SU-DHL-6 (cell line): ENCODE measurements around the gene ITIH5.
"Not testable (repeated sequence)": the region's sequence is repeated elsewhere in the genome, so short reads cannot be mapped to it uniquely, and the experiment has no call there.

Experiments
- H2AFZ ChIP-seq: fragments of 200-600 bp; sonication (generic); 2 replicates; pipeline ENCODE4 v1.6.1; 2014; ENCODE audit warnings: low read depth, mild to moderate bottlenecking, moderate library complexity, mixed read lengths, antibody characterized with exemption, low read length; ENCODE audit not compliant: severe bottlenecking
- H3F3A ChIP-seq: fragments of 200-600 bp; shearing (Covaris generic); 2 replicates; pipeline ENCODE4 v1.6.0; 2016; ENCODE audit warnings: antibody characterized with exemption, mild to moderate bottlenecking; ENCODE audit not compliant: insufficient read depth
- H3K27ac ChIP-seq: fragments of 200-600 bp; sonication (generic); 2 replicates; pipeline ENCODE4 v1.5.1; 2016; ENCODE audit warnings: low read depth, mild to moderate bottlenecking, low read length, moderate library complexity, mixed read lengths
- H3K27me3 ChIP-seq: fragments of 200-600 bp; sonication (generic), shearing (Covaris generic); 2 replicates; pipeline ENCODE4 v1.6.0; 2014; ENCODE audit warnings: mild to moderate bottlenecking, low read length
- H3K36me3 ChIP-seq: fragments of 200-600 bp; sonication (generic); 2 replicates; pipeline ENCODE4 v1.6.1; 2014; ENCODE audit warnings: mild to moderate bottlenecking, low read length, mixed read lengths
- H3K4me2 ChIP-seq: fragments of 300-600, 200-600 bp; shearing (Covaris generic), sonication (generic); 2 replicates; pipeline ENCODE4 v1.6.0; 2014; ENCODE audit warnings: low read length, low read depth, mild to moderate bottlenecking; ENCODE audit not compliant: poor library complexity, severe bottlenecking
- H3K4me3 ChIP-seq: fragments of 200-600 bp; sonication (generic); 2 replicates; pipeline ENCODE4 v1.5.1; 2014; ENCODE audit warnings: antibody characterized with exemption, low read length, mild to moderate bottlenecking, mixed read lengths; ENCODE audit not compliant: insufficient read depth, poor library complexity, severe bottlenecking
- H3K79me2 ChIP-seq: fragments of 200-600 bp; sonication (generic); 2 replicates; pipeline ENCODE4 v1.6.1; 2014; ENCODE audit warnings: mild to moderate bottlenecking, low read length, moderate library complexity; ENCODE audit not compliant: insufficient read depth
- H3K9ac ChIP-seq: fragments of 200-600 bp; sonication (generic); 2 replicates; pipeline ENCODE4 v1.7.0; 2014; ENCODE audit warnings: mild to moderate bottlenecking, low read length
- H3K9me2 ChIP-seq: fragments of 200-600 bp; sonication (generic); replicated peaks from 2 replicates; pipeline ENCODE4 v1.6.1; 2014; ENCODE audit warnings: low read length; ENCODE audit not compliant: insufficient read depth
- H3K9me3 ChIP-seq: fragments of 200-600 bp; sonication (generic); 2 replicates; pipeline ENCODE4 v1.6.1; 2014; ENCODE audit warnings: low read length, mixed read lengths; ENCODE audit not compliant: insufficient read depth
- H4K20me1 ChIP-seq: fragments of 200-600 bp; sonication (generic); 2 replicates; pipeline ENCODE4 v1.6.1; 2014; ENCODE audit warnings: low read depth, mild to moderate bottlenecking, antibody characterized with exemption, low read length, moderate library complexity, mixed read lengths
- EZH2phosphoT487 ChIP-seq: fragments of 200-600 bp; sonication (generic), shearing (Covaris generic); conservative IDR thresholded peaks from 2 replicates; pipeline ENCODE4 v1.6.1; 2018; ENCODE audit warnings: mild to moderate bottlenecking, antibody characterized with exemption, low read length, moderate library complexity, mixed read lengths
- TF ChIP-seq, protein P1 (sequence below): fragments of 200-600 bp; sonication (generic); IDR thresholded peaks from one replicate; pipeline ENCODE4 v1.5.1; 2017; ENCODE audit warnings: antibody characterized with exemption, mild to moderate bottlenecking, low read length, moderate library complexity; ENCODE audit not compliant: insufficient read depth, poor library complexity, severe bottlenecking

Gene ITIH5

GRCh38 chr10:7664707-7665106 lies 2.1 kb downstream of the ITIH5 start:
- Histone ChIP-seq H3K79me2 (no peaks in the 10 kb centered on the region), H4K20me1 (no peaks in the 10 kb centered on the region), H3K4me2 (no peak overlapping the region), H3K9me2 (no peaks in the 10 kb centered on the region), H3K4me3 (no peak overlapping the region), H3K27me3 (no peaks in the 10 kb centered on the region), H2AFZ (no peak overlapping the region), H3K9ac (no peak overlapping the region), H3F3A (no peaks in the 10 kb centered on the region), H3K36me3 (no peaks in the 10 kb centered on the region), H3K27ac (no peak overlapping the region), H3K9me3 (no peaks in the 10 kb centered on the region)
- TF ChIP-seq EZH2phosphoT487, result no peak
- TF ChIP-seq, protein P1, sequence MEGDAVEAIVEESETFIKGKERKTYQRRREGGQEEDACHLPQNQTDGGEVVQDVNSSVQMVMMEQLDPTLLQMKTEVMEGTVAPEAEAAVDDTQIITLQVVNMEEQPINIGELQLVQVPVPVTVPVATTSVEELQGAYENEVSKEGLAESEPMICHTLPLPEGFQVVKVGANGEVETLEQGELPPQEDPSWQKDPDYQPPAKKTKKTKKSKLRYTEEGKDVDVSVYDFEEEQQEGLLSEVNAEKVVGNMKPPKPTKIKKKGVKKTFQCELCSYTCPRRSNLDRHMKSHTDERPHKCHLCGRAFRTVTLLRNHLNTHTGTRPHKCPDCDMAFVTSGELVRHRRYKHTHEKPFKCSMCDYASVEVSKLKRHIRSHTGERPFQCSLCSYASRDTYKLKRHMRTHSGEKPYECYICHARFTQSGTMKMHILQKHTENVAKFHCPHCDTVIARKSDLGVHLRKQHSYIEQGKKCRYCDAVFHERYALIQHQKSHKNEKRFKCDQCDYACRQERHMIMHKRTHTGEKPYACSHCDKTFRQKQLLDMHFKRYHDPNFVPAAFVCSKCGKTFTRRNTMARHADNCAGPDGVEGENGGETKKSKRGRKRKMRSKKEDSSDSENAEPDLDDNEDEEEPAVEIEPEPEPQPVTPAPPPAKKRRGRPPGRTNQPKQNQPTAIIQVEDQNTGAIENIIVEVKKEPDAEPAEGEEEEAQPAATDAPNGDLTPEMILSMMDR, result no peak

DNA sequence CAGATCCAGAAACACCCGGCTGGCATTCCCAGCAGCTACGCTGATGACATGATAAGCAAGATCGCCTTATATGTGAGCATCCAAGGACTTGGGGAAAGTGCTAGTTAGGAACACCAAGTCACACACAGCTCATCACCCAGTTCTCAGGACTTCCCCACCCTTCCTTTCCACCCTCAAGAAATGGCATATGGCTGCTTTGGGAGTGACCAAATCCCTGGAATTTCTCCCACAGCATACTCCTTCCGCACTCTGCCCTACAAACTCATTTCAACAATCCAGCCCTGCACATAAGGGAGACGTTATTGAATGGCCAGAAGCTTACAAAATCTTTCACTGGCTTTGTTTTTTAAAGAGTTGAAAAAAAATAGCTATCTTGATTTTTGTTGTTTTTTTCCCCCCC lies 4.2 kb downstream of the ITIH5 start:
- H3K9me3 ChIP-seq, result no peaks in the 10 kb centered on the region
- TF ChIP-seq EZH2phosphoT487, result no peak
- TF ChIP-seq, protein P1, result no peak

DNA sequence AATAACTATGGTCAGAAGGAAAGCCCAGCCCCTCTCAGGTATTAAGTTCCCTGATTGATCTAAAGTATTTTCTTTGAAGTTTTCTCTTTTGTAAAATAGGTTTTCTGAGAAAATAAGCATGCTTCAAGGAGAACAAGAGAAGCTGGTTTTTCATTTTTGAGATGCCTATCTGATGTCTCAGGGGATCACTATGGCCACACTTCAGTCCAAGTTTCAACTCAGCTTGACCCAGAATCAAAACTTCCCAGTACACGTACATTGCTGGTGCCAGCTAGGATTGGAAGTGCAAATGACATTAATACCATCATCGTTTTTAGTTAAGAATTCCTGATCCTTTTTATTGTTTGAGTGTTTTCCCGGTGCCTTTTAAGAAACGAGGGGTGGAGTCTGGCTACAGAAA lies 7.2 kb downstream of the ITIH5 start:
- Histone ChIP-seq H3K79me2 (no peaks in the 10 kb centered on the region), H3K9ac (no peak overlapping the region), H2AFZ (no peak overlapping the region), H4K20me1 (no peaks in the 10 kb centered on the region), H3K4me3 (no peak overlapping the region), H3K27me3 (no peaks in the 10 kb centered on the region), H3K27ac (no peak overlapping the region), H3K36me3 (no peaks in the 10 kb centered on the region), H3F3A (no peaks in the 10 kb centered on the region), H3K9me2 (no peaks in the 10 kb centered on the region), H3K9me3 (no peaks in the 10 kb centered on the region), H3K4me2 (no peak overlapping the region)
- TF ChIP-seq EZH2phosphoT487, result no peak
- TF ChIP-seq, protein P1, result no peak

More for the DNA sequence above, 4.2 kb downstream of the ITIH5 start:
- Histone ChIP-seq H3K79me2 (no peaks in the 10 kb centered on the region), H3K9ac (no peak overlapping the region), H3K4me2 (no peak overlapping the region), H2AFZ (no peak overlapping the region), H3K9me2 (no peaks in the 10 kb centered on the region), H3K27ac (no peak overlapping the region), H3K4me3 (no peak overlapping the region), H3F3A (no peaks in the 10 kb centered on the region), H4K20me1 (no peaks in the 10 kb centered on the region), H3K36me3 (no peaks in the 10 kb centered on the region), H3K27me3 (no peaks in the 10 kb centered on the region)

DNA sequence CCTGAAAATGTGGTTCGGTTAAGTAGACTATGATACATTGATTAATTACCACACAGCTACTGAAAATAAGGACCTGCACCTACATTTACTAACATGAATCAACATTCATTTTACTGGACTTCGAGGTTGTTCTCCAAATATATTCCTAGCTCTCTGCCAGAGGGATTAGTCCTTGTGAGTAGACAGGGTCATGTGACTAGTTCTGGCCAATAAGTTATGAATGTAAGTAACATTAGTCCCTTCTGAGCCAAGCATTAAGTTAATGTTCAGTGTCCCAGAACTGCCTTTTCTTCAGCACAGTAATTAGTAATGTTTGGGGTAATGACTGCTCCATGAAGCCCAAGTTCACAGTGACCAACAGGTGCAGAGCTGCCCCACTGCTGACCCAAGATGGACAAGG lies 9.2 kb downstream of the ITIH5 start:
- Histone ChIP-seq H3K4me3 (no peak overlapping the region), H3K36me3 (no peaks in the 10 kb centered on the region), H3K4me2 (no peak overlapping the region), H3K27me3 (no peaks in the 10 kb centered on the region), H4K20me1 (no peaks in the 10 kb centered on the region), H2AFZ (no peak overlapping the region), H3K27ac (no peak overlapping the region), H3K9me3 (no peaks in the 10 kb centered on the region), H3F3A (no peaks in the 10 kb centered on the region), H3K9ac (no peak overlapping the region), H3K9me2 (no peaks in the 10 kb centered on the region), H3K79me2 (no peaks in the 10 kb centered on the region)
- no peak for TF ChIP-seq EZH2phosphoT487
- TF ChIP-seq, protein P1, result no peak

GRCh38 chr10:7657079-7657478 lies 9.7 kb downstream of the ITIH5 start:
- not testable (repeated sequence) for H3K4me2 ChIP-seq, H3K4me3 ChIP-seq, H3K27ac ChIP-seq, H3K9me2 ChIP-seq, H3K9ac ChIP-seq, H3F3A ChIP-seq, H4K20me1 ChIP-seq, H3K27me3 ChIP-seq, H3K36me3 ChIP-seq, H2AFZ ChIP-seq, H3K9me3 ChIP-seq, H3K79me2 ChIP-seq
